ENCODE data around the gene ATG4D. TPM values are rescaled to one million over a fixed set of nuclear protein-coding genes. Genes with fewer than 3 reads are reported as not detected.

The ATG4D gene
- total and polyA plus RNA-seq, 10 of the 15 experiments (the other 5 are each of a cell fraction or from before 2014, with no cell fraction given): 0.39 to 28.7 (median 13.4) TPM

- Histone ChIP-seq H2AFZ (ENCODE audit: control insufficient read depth, low read depth, low read length) (no peak overlapping the region), H3K36me3 (ENCODE audit: control insufficient read depth in 2 of 2, insufficient read depth in 2 of 2, low read length in 1 of 2) (peaks cover 27 to 33% of the 10 kb centered on the region in 2 experiments), H3K4me3 (no peak overlapping the region), H3K4me1 (ENCODE audit: control insufficient read depth, insufficient read depth, low read length) (peaks cover 37% of the 10 kb centered on the region), H3K27ac (ENCODE audit: control insufficient read depth, insufficient read depth) (no peak overlapping the region; the same call in 1 of the 2 replicates), H3K79me2 (ENCODE audit: control insufficient read depth, insufficient read depth, low read length) (no peaks in the 10 kb centered on the region; the same call in 1 of the 2 replicates), H3K27me3 (replicated peaks in 1 of 2; ENCODE audit: control insufficient read depth in 2 of 2, insufficient read depth in 2 of 2, low read length in 1 of 2) (no peaks in the 10 kb centered on the region), H3K9me3 (replicated peaks; ENCODE audit: control insufficient read depth, insufficient read depth, low read length) (no peaks in the 10 kb centered on the region; the same call in 2 of the 3 replicates), H3K9ac (ENCODE audit: control insufficient read depth, insufficient read depth, low read length) (no peak overlapping the region), H3K4me2 (ENCODE audit: control insufficient read depth, insufficient read depth) (no peak overlapping the region), H4K20me1 (ENCODE audit: control insufficient read depth, insufficient read depth) (no peaks in the 10 kb centered on the region)
- FAIRE-seq (no peak), ATAC-seq (no peak), DNase-seq (ENCODE audit: low read depth, low spot score) (no peak)
- intact Hi-C loops (cut with micrococcal nuclease; ENCODE audit: unreplicated experiment) (no loop called here), in situ Hi-C loops (cut with MboI) (no loop called here)
- RAD21 ChIA-PET (ENCODE audit: unreplicated experiment): no interaction called here
- no TSS peak for BruUV-seq (replicated peaks)
- TF ChIP-seq CHD1 (IDR thresholded peaks at IDR 0.05; ENCODE audit: low read depth, low read length) (no peak), FOS (IDR thresholded peaks at IDR 0.05; ENCODE audit: borderline replicate concordance, extremely low read depth, insufficient read length) (no peak), SPI1 (IDR thresholded peaks at IDR 0.05; ENCODE audit: borderline replicate concordance, insufficient read depth, low read depth, low read length) (peak; percentile 65; the same call in 1 of the 2 replicates), PRDM15 (CRISPR knock-in tag; IDR thresholded peaks at IDR 0.05) (no peak)
- POLR2A ChIA-PET: interaction anchor here (0.6 kb wide), 1 partner anchor 91 kb away, joined by 5 read pairs; no protein-coding TSS in a partner anchor
- SMC1A ChIA-PET (ENCODE audit: uncharacterized antibody, unreplicated experiment): no interaction called here
- 66% methylated on average over 7 of the region's 7 CpGs for WGBS (ENCODE audit: insufficient coverage, insufficient replicate concordance, low lambda C conversion rate, missing lambda C conversion rate)
- CTCF ChIA-PET: interaction anchor here (1.2 to 1.6 kb wide), 3 partner anchors 14 to 138 kb away, joined by 3 to 4 read pairs (median 3); no protein-coding TSS in a partner anchor
Measured at GRCh38 chr19:10555610-10555973, 11.9 kb downstream of the ATG4D start.

Data from GM12878 (cell line).